Retina (tissue), 1 donor: Measurements from ENCODE around the gene TBC1D12.

Experiments used
- DNase-seq: peaks from one replicate; pipeline ENCODE4 v3.0.0-alpha.2; 2016

The TBC1D12 gene

DNA sequence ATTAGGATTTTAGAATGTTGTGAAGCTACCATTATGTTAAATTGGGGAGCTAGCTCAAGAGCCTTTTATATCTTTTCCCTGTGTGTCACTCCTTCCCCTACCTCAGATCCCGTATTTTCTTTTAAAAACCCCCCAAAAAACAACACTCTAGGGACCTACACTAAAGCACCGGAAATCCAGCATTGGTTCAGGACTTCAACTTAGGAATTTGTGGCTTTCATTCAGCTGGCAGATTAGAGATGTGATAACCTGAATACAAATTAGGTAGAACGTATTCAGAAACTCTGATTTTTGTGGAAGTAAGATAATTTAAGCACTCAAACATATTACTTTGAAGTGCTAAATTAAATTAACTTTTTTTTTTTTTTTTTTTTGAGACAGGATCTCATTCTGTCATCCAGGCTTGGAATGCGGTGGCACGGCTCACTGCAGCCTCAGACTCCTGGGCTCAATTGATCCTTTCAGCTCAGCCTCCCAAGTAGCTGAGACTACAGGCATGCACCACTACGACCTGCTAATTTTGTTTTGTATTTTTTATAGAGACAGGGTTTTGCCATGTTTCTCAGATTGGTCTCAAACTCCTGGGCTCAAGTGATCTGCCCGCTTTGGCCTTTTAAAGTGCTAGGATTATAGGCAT lies 6.8 kb downstream of the TBC1D12 start:
- no peak for DNase-seq

DNA sequence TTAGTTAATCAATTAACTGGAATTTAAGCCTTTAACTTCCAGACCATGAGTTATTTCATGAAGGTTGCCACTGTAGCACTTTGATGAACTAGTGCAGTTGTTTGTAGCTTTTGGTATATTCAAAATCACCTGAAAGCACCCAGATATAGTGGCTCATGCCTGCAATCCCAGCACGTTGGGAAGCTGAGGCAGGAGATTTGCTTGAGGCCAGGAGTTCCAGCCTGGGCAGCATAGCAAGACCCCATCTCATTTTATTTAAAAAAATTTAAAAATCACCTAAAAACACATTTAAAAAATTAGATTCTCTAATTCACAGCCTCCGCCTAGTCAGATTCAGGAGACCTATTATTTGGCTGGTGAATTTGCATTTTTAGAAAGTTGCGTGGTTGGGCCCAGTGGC lies 9.0 kb downstream of the TBC1D12 start:
- DNase-seq = no peak

DNA sequence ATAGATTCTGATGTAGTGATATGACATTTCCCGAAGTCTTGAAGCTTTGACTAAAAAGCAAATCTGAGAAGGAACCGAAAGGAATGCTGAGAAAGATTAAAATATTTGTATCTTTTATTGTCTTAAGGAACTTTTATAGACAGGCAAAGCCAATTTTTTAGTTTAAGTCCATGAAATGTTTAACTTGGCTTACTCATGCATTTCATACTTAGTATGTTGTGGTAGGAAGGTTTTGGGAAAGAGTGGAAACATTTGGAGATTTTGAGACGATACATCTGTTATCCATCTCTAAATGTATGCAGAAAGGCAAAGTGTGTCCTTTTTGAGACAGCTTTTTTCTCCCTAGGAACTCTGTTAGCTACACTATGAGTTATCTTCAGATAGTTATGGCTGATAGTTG lies 10.1 kb downstream of the TBC1D12 start:
- no peak for DNase-seq

DNA sequence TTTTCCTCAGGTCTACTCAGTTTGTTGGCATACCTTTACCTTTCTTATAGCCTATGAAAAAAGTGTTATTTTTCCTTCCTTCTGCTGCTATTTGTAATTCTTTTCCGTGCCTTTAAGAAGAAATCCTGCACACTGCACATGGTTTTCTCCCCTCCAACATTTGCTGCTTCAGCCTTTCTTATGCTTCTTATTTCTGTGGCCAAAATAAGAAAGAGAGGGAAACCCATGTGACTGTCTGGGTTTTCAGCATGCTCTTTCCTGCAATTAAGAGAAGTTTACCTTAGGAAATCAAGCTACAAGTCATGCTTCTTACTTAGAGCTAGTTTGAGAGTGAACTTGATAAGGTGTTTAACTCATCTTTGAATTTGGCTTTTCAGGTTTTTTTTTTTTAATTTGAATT lies 11.0 kb downstream of the TBC1D12 start:
- DNase-seq = no peak

DNA sequence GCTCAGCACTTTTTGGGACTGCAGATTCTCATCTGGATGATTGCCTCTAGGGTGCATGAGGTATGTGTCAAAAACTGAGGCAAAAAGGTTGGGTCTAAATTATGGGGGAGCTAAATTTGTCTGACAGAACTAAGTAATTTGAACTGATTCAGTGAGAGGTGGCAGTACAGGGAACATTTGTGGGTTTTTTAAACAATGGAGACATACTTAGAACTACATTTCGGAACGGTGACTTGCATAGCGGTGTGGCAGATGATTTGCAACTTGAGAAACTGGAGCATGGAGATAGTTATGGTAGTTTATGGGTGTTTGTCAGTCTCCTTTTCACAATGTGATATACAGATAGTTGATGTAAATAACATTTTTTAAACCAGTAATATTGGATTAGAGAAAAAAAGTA lies 14.6 kb downstream of the TBC1D12 start:
- no peak for DNase-seq

DNA sequence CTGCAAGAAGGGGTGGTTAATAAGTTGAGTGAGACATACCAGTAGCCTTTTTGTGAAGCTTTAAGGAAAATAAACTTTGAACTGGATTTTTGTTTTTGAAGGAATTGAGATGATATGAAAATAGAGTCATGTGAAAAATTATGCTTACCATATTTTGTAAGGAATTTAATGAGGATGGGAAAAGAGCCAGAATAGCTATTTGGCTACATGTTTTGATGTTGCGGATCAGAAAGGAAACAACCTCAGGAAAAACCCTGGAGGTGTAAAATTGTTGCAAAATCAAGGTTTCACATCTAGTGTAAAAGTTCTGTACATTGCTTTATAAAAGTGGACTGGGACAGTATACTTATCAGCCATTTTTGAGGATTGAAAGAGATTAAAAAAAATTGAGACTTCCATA lies 15.0 kb downstream of the TBC1D12 start:
- no peak for DNase-seq

DNA sequence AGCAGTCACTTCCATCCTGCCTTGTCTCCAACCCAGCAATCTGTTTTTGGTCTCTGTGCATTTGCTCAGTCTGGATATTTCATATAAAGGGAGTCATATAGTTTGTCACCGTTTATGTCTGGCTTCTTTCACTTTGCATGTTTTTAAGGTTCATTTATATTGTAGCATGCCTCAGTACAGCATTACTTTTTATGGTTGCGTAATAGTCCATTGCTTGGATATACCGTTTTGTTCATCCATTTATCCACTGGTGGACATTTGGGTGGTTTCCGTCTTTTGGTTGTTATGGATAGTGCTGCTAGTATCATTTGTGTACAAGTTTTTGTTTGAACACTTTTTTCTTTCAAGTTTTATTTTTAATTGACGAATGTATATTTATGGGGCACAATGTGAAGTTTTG lies 18.2 kb downstream of the TBC1D12 start:
- no peak for DNase-seq

DNA sequence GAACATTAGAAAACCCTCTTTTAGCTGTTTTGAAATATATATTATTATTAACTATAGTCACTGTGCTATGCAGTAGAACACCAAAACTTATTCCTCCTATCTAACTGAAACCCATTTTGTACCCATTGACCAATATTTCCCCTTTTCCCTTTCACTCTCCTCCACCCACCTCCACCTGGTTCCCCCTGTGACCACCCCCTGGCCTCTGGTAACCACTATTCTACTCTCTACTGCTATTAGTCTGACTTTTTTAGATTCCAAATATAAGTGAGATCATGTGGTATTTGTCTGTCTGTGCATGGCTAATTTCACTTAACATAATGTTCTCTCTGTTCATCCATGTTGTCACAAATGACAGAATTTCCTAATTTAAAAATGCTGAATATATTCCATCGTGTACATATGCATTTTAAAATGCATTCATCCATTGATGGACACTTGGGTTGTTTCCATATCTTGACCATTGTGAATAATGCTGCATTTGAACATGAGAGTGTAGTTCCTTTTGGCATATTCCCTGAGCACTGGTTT lies 18.7 kb downstream of the TBC1D12 start:
- DNase-seq = no peak

DNA sequence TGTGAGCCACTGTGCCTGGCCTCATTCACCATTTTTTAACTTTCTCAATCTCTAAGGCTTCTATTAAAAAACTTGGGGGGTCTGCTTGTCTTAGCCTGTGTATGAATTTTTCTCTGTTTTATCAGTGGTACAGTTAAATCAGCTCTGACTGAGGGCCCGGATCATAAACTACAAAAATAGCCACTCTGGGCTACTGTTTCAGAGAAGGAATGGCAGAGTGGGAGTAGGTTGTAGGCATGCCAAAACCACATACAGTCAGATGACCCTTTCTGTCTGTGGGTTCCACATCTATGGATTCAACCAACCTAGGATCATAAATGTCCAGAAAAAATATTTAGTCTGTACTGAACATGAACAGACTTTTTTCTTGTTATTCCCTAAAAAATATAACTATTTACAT lies 21.3 kb downstream of the TBC1D12 start:
- no peak for DNase-seq

DNA sequence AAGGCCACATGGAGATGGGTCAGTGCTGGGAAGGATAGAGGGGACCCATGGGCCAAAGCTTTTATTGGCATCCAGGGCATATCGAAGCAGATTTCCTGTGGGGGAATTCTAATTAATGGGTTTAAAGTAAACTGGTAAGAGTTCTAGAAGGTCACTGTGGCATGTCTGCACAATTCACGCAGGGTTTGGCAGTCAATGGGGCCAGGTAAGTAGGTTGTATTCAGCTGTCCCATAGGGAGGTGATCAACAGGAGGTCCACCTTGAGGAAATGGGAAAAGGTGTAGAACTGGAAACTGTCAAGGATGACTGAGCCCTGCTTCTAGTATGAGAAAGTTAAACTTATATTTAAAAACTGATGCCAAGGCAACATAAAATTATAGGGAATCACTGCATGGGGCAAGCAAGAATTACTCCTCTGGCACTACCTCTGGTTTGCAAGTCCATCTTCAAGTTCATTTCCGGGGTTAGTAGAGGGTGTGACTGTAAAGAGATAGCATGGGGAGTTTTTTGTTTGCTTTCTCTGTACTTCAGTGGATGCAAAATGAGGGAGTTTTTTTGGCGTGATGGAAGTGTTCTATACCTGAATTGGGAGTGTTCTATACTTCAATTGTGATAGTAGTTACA lies 22.5 kb downstream of the TBC1D12 start:
- no peak for DNase-seq

DNA sequence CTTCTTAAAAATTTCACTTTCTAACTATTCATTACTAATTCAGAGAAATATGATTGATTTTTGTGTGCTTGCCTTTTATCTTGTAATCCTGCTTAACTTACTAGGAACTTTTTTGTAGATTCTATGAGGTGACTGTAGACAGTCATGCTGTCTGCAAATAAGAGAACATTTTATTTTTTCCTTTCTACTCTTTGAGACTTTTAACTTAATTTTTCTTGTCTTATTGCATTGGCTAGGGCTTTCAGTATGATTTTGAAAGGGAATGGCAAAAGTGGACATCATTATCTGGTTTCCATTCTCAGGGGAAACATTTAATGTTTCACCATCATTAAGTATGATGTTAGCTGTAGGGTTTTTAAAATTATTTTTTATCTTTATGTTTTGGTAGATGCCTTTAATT lies 23.6 kb downstream of the TBC1D12 start:
- no peak for DNase-seq

DNA sequence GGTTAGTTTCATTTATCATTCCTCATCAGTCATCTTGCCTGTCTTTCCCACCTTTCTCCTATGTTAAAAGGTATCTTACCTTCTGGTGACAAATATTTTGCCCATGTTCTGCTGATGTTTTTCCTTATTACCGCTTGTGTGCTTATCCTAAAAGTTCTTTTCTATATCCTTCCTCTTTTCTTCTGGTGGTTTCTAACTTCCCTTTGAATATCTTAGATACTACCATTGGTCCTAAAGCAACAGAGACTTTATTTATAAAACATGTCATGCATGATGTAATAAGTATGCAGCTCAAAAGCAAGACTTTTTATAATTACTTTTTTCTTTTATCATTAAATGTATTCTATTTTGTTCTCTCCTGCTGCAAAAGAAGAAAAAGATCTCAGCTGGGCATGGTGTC lies 24.8 kb downstream of the TBC1D12 start:
- DNase-seq = no peak

DNA sequence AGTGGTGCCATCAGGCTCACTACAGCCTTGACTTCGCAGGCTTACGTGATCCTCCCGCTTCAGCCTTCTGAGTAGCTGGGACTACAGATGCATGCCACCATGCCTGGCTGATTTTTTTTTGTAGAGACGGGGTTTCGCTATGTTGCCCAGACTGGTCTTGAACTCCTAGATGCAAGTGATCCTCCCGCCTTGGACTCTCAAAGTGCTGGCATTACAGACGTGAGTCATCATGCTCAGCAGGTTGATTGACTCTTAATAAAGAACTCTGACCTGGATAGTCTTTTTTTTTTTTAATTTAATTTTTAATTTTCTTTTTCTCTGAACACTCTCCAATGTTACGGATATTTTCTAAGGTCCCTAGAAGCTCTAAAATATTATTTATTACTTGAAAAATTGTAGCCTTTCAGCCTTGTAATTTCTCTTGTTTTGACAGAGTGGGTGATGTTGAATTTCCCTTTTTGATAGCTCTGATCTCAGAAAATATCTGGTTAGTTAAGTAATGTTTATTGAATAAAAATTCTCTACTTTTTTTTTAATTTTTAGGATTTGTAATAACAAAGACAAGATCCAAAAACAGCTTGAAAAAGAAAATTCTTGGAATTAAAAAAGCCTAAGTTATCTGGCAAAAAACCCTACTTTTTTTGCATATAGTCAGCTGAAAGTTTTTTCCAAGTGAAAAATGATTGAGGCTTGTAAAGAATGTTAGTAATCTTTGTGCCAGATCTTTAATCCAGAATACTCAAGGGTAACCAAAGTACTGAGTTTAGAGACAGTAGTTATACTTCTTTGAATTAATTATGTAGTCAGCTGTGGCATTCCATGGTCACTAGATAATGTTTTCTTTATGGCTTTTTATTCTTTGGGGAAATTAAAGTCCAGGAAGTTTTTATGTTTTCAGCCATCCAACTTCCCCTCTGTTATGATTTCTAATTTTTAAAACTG lies 26.7 kb downstream of the TBC1D12 start:
- no peak for DNase-seq

DNA sequence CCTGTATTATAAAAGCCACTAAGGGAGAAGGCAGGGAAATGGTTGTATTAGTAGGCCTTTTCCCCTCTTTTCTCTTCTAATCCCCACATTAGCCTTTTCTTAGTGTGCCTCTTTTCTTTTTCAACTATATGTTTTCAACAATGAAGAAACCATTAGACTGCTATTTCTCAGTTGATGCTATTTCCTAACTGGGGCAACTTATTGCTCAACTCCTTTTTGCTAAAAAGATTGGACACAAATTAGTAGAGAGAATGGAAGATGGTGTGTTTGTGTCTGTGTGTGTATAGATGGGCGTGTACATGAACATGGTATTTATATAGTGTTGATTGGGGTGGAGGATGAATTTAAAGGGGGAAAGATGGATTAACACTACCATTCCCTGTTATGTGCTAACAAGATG lies 28.4 kb downstream of the TBC1D12 start:
- DNase-seq = no peak

DNA sequence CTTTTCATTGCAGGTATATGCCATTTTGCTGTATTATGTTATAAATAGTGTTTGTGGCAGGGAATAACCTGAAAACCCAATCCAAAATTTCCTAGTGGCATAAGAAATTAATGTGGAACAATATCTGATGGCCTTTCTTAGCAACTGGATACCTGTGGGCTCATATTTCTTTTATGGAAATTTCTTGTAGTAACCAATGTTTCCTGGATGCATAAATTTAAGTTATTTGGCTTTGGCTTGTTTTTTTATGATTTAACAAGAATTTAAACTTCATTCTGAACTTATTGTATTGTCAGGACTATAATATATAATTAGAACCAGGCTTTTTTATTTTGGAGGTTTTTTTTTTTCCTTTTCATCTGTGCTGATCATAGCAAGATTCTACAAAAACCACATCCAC lies 30.1 kb downstream of the TBC1D12 start:
- DNase-seq = no peak

DNA sequence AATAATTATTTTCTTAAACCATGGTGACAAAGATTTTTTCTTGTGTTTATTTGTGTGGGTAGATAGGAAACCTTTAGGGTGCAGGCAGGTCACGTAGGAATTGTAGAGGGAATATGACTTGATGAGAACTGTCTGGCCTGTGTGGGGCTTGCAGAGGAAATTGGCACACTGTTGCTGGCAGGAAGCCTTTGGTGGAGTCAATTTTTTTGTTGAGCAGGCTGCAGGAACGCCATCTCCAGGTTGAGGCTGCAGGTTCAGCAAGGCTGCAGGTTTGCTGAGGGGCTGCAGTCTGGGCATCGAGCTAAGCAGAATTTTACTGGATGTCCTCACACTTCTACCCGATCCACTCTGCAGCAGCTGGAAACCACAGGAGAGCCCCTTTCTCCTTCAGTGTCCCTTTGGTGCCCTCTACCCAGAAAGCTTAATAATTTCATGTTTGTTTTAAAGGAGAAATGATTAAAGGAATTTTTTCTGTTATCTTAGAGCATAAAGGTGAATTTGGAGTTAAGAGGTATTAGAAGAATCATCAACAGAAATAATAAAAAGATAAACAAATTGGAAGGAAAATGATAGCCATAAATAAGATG lies 37.0 kb downstream of the TBC1D12 start:
- no peak for DNase-seq

DNA sequence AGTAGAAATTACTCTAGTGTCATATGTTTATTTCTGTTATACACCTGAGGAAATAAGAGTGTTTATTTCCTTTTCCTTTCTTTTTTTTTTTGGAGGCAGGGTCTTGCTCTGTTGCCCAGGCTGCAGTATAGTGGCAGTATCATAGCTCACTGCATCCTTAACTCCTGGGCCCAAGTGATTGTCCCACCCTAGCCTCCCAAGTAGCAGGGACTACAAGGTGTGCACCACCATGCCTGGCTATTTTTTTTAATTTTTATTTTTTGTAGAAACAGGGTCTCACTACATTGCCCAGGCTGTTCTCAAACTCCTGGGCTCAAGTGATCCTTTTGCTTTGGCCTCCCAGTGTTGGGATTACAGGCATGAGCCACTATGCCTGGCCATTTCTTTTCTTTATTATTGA lies 37.8 kb downstream of the TBC1D12 start:
- no peak for DNase-seq

DNA sequence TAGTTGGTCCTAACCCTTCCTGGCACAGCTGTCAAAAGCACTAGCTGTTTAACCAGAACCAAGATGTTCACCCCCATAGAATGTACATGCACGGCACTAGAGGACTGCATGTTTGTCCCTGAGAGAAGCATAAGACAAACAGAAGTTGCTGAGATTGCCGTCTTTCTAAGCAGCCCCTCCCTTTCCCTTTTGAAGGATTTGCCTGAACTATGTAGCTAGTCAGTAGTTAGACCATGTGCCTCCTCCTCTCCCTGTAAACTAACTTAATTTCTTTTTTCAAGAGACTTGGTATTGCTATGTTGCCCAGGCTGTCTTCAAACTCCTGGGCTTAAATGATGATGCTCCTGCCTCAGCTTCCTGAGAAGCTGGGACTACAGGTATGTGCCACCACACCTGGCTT lies 40.7 kb downstream of the TBC1D12 start:
- no peak for DNase-seq

DNA sequence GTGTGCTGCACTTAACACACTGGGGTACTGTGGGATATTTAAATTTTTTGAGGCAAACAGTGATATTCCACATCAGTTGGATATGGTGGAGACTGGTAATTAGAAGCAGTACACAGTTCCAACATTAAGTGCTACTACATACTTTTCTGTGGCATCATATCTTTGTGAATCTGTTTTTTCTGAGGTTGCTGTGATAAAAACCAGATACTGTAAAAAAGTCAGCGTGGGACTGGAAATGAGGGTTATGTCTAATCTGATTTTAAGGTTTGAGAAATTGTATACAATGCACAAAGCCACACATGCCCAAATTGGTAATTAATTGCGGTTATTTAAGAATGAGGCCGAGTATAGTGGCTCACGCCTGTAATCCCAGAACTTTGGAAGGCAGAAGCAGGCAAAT lies 41.2 kb downstream of the TBC1D12 start:
- no peak for DNase-seq

DNA sequence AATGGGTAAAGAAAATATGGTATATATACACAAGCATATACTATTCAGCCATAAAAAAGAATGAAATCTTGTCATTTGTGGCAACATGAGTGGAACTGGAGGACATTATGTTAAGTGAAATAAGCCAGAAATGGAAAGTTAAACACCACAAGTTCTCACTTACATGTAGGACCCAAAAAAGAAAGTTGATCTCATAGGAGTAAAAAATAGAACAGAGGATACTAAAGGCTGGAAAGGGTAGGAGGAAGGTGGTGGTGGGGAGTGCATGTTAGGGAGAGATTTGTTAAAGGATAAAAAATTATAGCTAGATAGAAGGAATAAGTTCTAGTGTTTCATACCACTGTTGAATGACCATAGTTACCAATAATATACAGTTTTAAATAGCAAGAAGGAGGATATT lies 48.4 kb downstream of the TBC1D12 start:
- DNase-seq = no peak

DNA sequence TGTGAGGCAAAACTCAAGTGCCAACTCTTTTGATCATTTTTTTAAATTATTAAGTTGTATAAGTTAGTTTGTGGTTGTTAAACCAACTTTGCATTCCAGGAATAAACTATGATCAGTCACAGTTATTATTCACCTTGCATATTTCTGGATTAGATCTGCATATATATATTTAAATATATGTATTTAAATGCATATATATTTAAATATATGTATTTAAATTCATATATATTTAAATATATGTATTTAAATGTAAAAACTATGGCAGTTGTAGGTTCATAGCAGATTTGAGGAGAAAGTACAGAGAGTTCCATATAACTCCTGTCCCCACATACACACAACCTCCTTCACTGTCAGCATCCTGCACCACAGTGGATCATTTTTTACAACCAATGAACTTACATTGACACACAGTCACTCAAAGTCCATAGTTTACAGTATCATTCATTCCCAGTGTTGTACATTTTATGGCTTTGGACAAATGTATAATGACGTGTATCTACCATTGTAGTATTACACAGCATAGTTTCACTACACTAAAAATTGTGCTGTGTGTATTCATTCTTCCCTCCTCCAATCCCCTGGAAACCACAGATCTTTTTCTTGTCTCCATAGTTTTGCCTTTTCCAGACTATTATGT lies 49.7 kb downstream of the TBC1D12 start:
- DNase-seq = no peak

DNA sequence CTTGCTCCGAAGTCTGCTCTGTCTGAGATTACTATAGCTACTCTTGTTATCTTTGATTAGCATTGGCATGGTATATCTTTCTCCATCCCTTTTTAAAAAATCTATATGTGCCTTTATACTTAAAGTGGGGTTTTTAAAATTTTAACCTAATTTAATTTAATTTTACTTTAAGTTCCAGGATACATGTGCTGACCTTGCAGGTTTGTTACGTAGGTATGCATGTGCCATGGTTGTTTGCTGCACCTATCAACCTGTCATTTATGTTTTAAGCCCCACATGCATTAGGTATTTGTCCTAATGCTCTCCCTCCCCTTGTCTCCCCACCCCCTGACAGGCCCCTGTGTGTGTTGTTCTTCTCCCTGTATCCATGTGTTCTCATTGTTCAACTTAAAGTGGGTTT lies 54.6 kb downstream of the TBC1D12 start:
- no peak for DNase-seq

DNA sequence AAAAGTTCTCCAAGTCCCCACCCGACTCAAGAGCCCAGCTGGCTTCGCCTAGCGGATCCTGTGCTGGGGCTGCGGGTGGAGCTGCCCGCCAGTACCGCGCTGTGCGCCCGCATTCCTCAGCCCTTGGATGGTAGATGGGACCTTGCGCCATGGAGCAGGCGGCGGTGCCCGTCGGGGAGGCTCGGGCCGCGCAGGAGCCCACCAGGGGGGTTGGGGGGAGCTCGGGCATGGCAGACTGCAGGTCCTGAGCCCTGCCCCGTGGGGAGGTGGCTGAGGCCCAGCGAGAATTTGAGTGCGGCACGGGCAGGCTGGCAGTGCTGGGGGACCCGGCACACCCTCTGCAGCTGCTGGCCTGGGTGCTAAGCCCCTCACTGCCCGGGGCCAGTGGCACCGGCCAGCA lies 57.0 kb downstream of the TBC1D12 start:
- DNase-seq = no peak
